ENCODE results near the gene PIAS4.

- TF ChIP-seq, protein P1, sequence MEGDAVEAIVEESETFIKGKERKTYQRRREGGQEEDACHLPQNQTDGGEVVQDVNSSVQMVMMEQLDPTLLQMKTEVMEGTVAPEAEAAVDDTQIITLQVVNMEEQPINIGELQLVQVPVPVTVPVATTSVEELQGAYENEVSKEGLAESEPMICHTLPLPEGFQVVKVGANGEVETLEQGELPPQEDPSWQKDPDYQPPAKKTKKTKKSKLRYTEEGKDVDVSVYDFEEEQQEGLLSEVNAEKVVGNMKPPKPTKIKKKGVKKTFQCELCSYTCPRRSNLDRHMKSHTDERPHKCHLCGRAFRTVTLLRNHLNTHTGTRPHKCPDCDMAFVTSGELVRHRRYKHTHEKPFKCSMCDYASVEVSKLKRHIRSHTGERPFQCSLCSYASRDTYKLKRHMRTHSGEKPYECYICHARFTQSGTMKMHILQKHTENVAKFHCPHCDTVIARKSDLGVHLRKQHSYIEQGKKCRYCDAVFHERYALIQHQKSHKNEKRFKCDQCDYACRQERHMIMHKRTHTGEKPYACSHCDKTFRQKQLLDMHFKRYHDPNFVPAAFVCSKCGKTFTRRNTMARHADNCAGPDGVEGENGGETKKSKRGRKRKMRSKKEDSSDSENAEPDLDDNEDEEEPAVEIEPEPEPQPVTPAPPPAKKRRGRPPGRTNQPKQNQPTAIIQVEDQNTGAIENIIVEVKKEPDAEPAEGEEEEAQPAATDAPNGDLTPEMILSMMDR (IDR thresholded peaks at IDR 0.05; ENCODE audit: extremely low read depth in 1 of 2, insufficient read depth in 1 of 2, low read depth in 1 of 2, low read length in 2 of 2): no peak
- no peak for TF ChIP-seq POLR2A (IDR thresholded peaks at IDR 0.05; ENCODE audit: low read depth, low read length)
- no peak for TF ChIP-seq GATA2 (IDR thresholded peaks at IDR 0.05; ENCODE audit: insufficient read depth, insufficient read length, low read depth, low read length)
- TF ChIP-seq POLR2AphosphoS5 (IDR thresholded peaks at IDR 0.05; ENCODE audit: insufficient read depth, low read depth, low read length): no peak
Measured at GRCh38 chr19:4028334-4029246, 21.1 kb downstream of the PIAS4 start.
